H9 (cell line): ENCODE measurements around the gene S1PR5. TPM values are rescaled to one million over a fixed set of nuclear protein-coding genes. Genes with fewer than 3 reads are reported as not detected.

Experiments used
- DNase-seq: peaks from one replicate; pipeline ENCODE4 v3.0.0-alpha.2; 2017
- H2AFZ ChIP-seq: one replicate; pipeline ENCODE4 v1.6.1; 2013; ENCODE audit warnings: mild to moderate bottlenecking, low read length, control low read depth, moderate library complexity
- H2AK5ac ChIP-seq: 2 replicates; pipeline ENCODE4 v1.6.1; 2013; ENCODE audit warnings: low read length, control low read depth, mixed read lengths; ENCODE audit not compliant: insufficient read length
- H2BK120ac ChIP-seq: one replicate; pipeline ENCODE4 v1.6.1; 2013; ENCODE audit warnings: low read depth, mild to moderate bottlenecking, low read length, control low read depth, inconsistent platforms; ENCODE audit not compliant: poor library complexity, severe bottlenecking
- H2BK12ac ChIP-seq: 2 replicates; pipeline ENCODE4 v1.6.1; 2013; ENCODE audit warnings: low read length, control low read depth, mixed read lengths, low read depth; ENCODE audit not compliant: insufficient read length
- H2BK15ac ChIP-seq: 2 replicates; pipeline ENCODE4 v1.6.1; 2013; ENCODE audit warnings: low read depth, low read length, control low read depth
- H2BK20ac ChIP-seq: one replicate; pipeline ENCODE4 v1.6.1; 2013; ENCODE audit warnings: low read depth, mild to moderate bottlenecking, low read length, control low read depth, inconsistent platforms; ENCODE audit not compliant: poor library complexity, severe bottlenecking
- H2BK5ac ChIP-seq: 2 replicates; pipeline ENCODE4 v1.6.1; 2013; ENCODE audit warnings: low read length, control low read depth, mixed read lengths; ENCODE audit not compliant: insufficient read length
- H3K14ac ChIP-seq: 2 replicates; pipeline ENCODE4 v1.6.1; 2013; ENCODE audit warnings: low read length, control low read depth; ENCODE audit not compliant: insufficient read depth
- H3K18ac ChIP-seq: 2 replicates; pipeline ENCODE4 v1.6.1; 2013; ENCODE audit warnings: low read depth, mild to moderate bottlenecking, mixed read lengths, low read length, control low read depth; ENCODE audit not compliant: insufficient read length
- H3K23ac ChIP-seq: 2 replicates; pipeline ENCODE4 v1.6.1; 2013; ENCODE audit warnings: low read length, control low read depth, mixed read lengths, low read depth; ENCODE audit not compliant: insufficient read length
- H3K23me2 ChIP-seq: 2 replicates; pipeline ENCODE4 v1.6.1; 2013; ENCODE audit warnings: low read depth, mild to moderate bottlenecking, mixed read lengths, low read length, control low read depth; ENCODE audit not compliant: insufficient read length, poor library complexity, severe bottlenecking
- H3K27ac ChIP-seq: 2 replicates; pipeline ENCODE4 v1.5.1; 2013; ENCODE audit warnings: low read length, control low read depth, mixed read lengths, low read depth; ENCODE audit not compliant: insufficient read length
- H3K27me3 ChIP-seq: 2 replicates; pipeline ENCODE4 v1.6.1; 2013; ENCODE audit warnings: low read length, control low read depth, inconsistent platforms; ENCODE audit not compliant: insufficient read depth
- H3K4ac ChIP-seq: 2 replicates; pipeline ENCODE4 v1.6.1; 2013; ENCODE audit warnings: low read depth, mild to moderate bottlenecking, control low read depth, inconsistent platforms, low read length, moderate library complexity
- H3K4me1 ChIP-seq: 2 replicates; pipeline ENCODE4 v1.6.1; 2013; ENCODE audit warnings: low read length, control low read depth, inconsistent platforms; ENCODE audit not compliant: insufficient read depth
- H3K4me2 ChIP-seq: 2 replicates; pipeline ENCODE4 v1.6.1; 2013; ENCODE audit warnings: low read length, control low read depth, mixed read lengths; ENCODE audit not compliant: insufficient read length, insufficient read depth
- H3K56ac ChIP-seq: 2 replicates; pipeline ENCODE4 v1.6.1; 2013; ENCODE audit warnings: low read depth, mild to moderate bottlenecking, mixed read lengths, low read length, control low read depth; ENCODE audit not compliant: insufficient read length
- H3K79me1 ChIP-seq: 2 replicates; pipeline ENCODE4 v1.6.1; 2013; ENCODE audit warnings: low read depth, mild to moderate bottlenecking, moderate library complexity, low read length, control low read depth, inconsistent platforms; ENCODE audit not compliant: insufficient read depth, poor library complexity, severe bottlenecking
- H3K79me2 ChIP-seq: 2 replicates; pipeline ENCODE4 v1.6.1; 2013; ENCODE audit warnings: low read length, control low read depth, inconsistent platforms; ENCODE audit not compliant: insufficient read depth
- H3K9ac ChIP-seq: 2 replicates; pipeline ENCODE4 v1.6.1; 2013; ENCODE audit warnings: low read length, control low read depth, mixed read lengths; ENCODE audit not compliant: insufficient read length; ENCODE audit errors: extremely low read depth
- H3K9me3 ChIP-seq: one replicate; pipeline ENCODE4 v1.6.1; 2013; ENCODE audit warnings: low read depth, low read length, inconsistent platforms; ENCODE audit not compliant: control insufficient read depth
- H3T11ph ChIP-seq: one replicate; pipeline ENCODE4 v1.6.1; 2013; ENCODE audit warnings: mild to moderate bottlenecking, low read length, control low read depth, inconsistent platforms
- H4K20me1 ChIP-seq: one replicate; pipeline ENCODE4 v1.6.1; 2013; ENCODE audit not compliant: control insufficient read depth, insufficient read length, insufficient read depth
- H4K5ac ChIP-seq: 2 replicates; pipeline ENCODE4 v1.6.1; 2013; ENCODE audit warnings: low read depth, mild to moderate bottlenecking, mixed read lengths, low read length, control low read depth; ENCODE audit not compliant: insufficient read length
- H4K8ac ChIP-seq: replicated peaks from 2 replicates; pipeline ENCODE4 v1.6.1; 2013; ENCODE audit warnings: low read length, control low read depth, mixed read lengths, low read depth; ENCODE audit not compliant: insufficient read length
- H4K91ac ChIP-seq: 2 replicates; pipeline ENCODE4 v1.6.1; 2013; ENCODE audit warnings: low read depth, mild to moderate bottlenecking, moderate library complexity, mixed read lengths, low read length, control low read depth; ENCODE audit not compliant: insufficient read length
- H3K27ac Mint-ChIP-seq, 3 experiments: 2 replicates in 2 of 3; 3 replicates in 1 of 3; pipeline ENCODE4 v1.8.0; 2020 to 2021; ENCODE audit warnings: mixed read lengths in 3 of 3, mild to moderate bottlenecking in 1 of 3, moderate library complexity in 1 of 3
- H3K27me3 Mint-ChIP-seq: 2 replicates; pipeline ENCODE4 v1.8.0; 2021; ENCODE audit warnings: low read depth, mild to moderate bottlenecking, moderate library complexity, mixed read lengths
- H3K36me3 Mint-ChIP-seq, 3 experiments: 2 replicates in 2 of 3; 3 replicates in 1 of 3; pipeline ENCODE4 v1.8.0; 2020 to 2021; ENCODE audit warnings: low read depth in 3 of 3, mixed read lengths in 3 of 3; ENCODE audit not compliant: insufficient read depth in 1 of 3
- H3K4me1 Mint-ChIP-seq, 2 experiments: 2 replicates each; pipeline ENCODE4 v1.8.0; 2020; ENCODE audit warnings: mixed read lengths in 2 of 2
- H3K4me3 Mint-ChIP-seq, 2 experiments: 2 replicates in 1 of 2; 3 replicates in 1 of 2; pipeline ENCODE4 v1.8.0; 2020 to 2021; ENCODE audit warnings: mild to moderate bottlenecking in 2 of 2, mixed read lengths in 2 of 2, moderate library complexity in 1 of 2
- H3K9me3 Mint-ChIP-seq, 2 experiments: 2 replicates in 1 of 2; 3 replicates in 1 of 2; pipeline ENCODE4 v1.8.0; 2020; ENCODE audit warnings: mild to moderate bottlenecking in 2 of 2, mixed read lengths in 2 of 2, moderate library complexity in 1 of 2
- CTCF ChIP-seq: fragments of 200-600 bp; sonication (generic); conservative IDR thresholded peaks from 3 replicates; pipeline ENCODE4 v1.8.0; 2021; ENCODE audit warnings: antibody characterized with exemption, mild to moderate bottlenecking
- WGBS: extraction: QIAGEN DNeasy Blood & Tissue Kit; methylation state at CpG from one replicate; pipeline ENCODE4 v1.1.7; 2013; ENCODE audit warnings: missing lambda C conversion rate, low lambda C conversion rate, mixed read lengths; ENCODE audit not compliant: insufficient read length; ENCODE audit errors: extremely low coverage; 5-methylcytosine and 5-hydroxymethylcytosine counted together
- total RNA-seq: library from RNA; stranded (reverse); gene quantifications from 2 replicates; pipeline ENCODE4 v1.2.1, GENCODE V29; 2021

The S1PR5 gene
- total RNA-seq, 1 experiment from 2014 or later: 8.1 TPM

DNA sequence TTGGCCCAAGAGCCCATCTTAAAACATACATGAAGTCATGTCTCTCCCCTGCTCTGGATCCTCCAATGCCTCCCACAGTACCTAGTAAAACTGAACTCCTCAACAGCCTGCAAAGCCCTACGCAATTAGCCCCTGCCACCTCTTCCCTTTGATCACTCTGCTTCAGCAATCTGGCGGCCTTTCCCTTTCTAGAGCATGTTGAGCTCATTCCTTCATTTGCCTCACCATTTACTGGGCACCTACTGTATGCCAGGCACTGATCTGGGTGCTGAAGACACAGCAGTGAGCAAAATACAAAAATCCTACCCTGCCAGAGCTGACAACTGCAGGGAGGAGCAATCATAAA lies 17.0 kb downstream of the S1PR5 start:
- H2BK5ac ChIP-seq: no peak overlapping the region
- H2BK12ac ChIP-seq: no peak overlapping the region
- no CpG with 5 or more reads among the region's 2 CpGs for WGBS
- peaks cover 13 to 43% (median 40%) of the 10 kb centered on the region in 3 experiments for H3K36me3 Mint-ChIP-seq
- peak overlapping the region; percentile 56 to 73 for H3K4me3 Mint-ChIP-seq
- no peak for DNase-seq
- H3K27ac Mint-ChIP-seq: peak overlapping the region; percentile 86 to 99 (median 97); a peak in 6 of 7 replicates
- H3K9ac ChIP-seq: no peak overlapping the region
- no peak overlapping the region for H2BK15ac ChIP-seq
- H4K20me1 ChIP-seq: no peaks in the 10 kb centered on the region
- H4K5ac ChIP-seq: no peak overlapping the region
- H3K18ac ChIP-seq: no peak overlapping the region
- H3K14ac ChIP-seq: no peak overlapping the region
- no peak for TF ChIP-seq CTCF
- peak overlapping the region; percentile 27 for H3K4me2 ChIP-seq
- no peaks in the 10 kb centered on the region for H3K27me3 ChIP-seq
- H3K23ac ChIP-seq: no peak overlapping the region
- no peak overlapping the region for H4K91ac ChIP-seq
- H3K9me3 ChIP-seq: no peaks in the 10 kb centered on the region
- H2BK20ac ChIP-seq: no peak overlapping the region
- H3K79me2 ChIP-seq: peaks cover 15% of the 10 kb centered on the region; the same call in 1 of the 2 replicates
- no peak overlapping the region for H4K8ac ChIP-seq
- peaks cover 3% of the 10 kb centered on the region for H3K27me3 Mint-ChIP-seq
- no peak overlapping the region for H3K56ac ChIP-seq
- H3K4ac ChIP-seq: no peak overlapping the region
- no peak overlapping the region for H3T11ph ChIP-seq
- H2AK5ac ChIP-seq: no peak overlapping the region
- no peak overlapping the region for H2AFZ ChIP-seq
- peaks cover 2% of the 10 kb centered on the region; the same call in 1 of the 2 replicates for H3K4me1 ChIP-seq
- H3K27ac ChIP-seq: peak overlapping the region; percentile 15
- peaks cover 20 to 28% of the 10 kb centered on the region in 2 experiments for H3K4me1 Mint-ChIP-seq
- peaks cover 7% of the 10 kb centered on the region for H3K23me2 ChIP-seq
- H2BK120ac ChIP-seq: no peak overlapping the region
- no peaks in the 10 kb centered on the region for H3K9me3 Mint-ChIP-seq
- H3K79me1 ChIP-seq: peaks cover 2% of the 10 kb centered on the region
